WTC11 (cell line): Measurements from ENCODE around the gene ENTREP1. TPM values are rescaled to one million over a fixed set of nuclear protein-coding genes. Genes with fewer than 3 reads are reported as not detected.

ENCODE experiments used
- ATAC-seq: fragments of 200-7000 bp; cut with Tn5 transposase; 2 replicates; pipeline ENCODE4 v1.10.0; 2021; ENCODE audit warnings: mild to moderate bottlenecking, moderate library complexity
- CTCF ChIA-PET: fragments of 300-600 bp; sonication (Branson Sonifier 250); formaldehyde crosslinking; loops from one replicate; lab custom pipeline; 2021; ENCODE audit warnings: antibody characterized with exemption; lab: Charles Lee
- POLR2A ChIA-PET: fragments of 350-600 bp; sonication (Branson Sonifier 250); formaldehyde crosslinking; loops from one replicate; lab custom pipeline; 2021; ENCODE audit warnings: antibody characterized with exemption; lab: Charles Lee
- DNase-seq: peaks from one replicate; pipeline ENCODE4 v3.0.0; 2021; ENCODE audit warnings: low spot score
- H3K27ac Mint-ChIP-seq: 2 replicates; pipeline ENCODE4 v1.8.0; 2021; ENCODE audit warnings: mixed read lengths
- H3K27me3 Mint-ChIP-seq: 2 replicates; pipeline ENCODE4 v1.8.0; 2021; ENCODE audit warnings: low read depth, mild to moderate bottlenecking, moderate library complexity, mixed read lengths
- H3K36me3 Mint-ChIP-seq: 2 replicates; pipeline ENCODE4 v1.8.0; 2021; ENCODE audit warnings: mixed read lengths
- H3K4me1 Mint-ChIP-seq: 2 replicates; pipeline ENCODE4 v1.8.0; 2022; ENCODE audit warnings: mixed read lengths
- H3K4me3 Mint-ChIP-seq: 2 replicates; pipeline ENCODE4 v1.8.0; 2021; ENCODE audit warnings: mild to moderate bottlenecking, moderate library complexity, mixed read lengths
- H3K9me3 Mint-ChIP-seq: 2 replicates; pipeline ENCODE4 v1.8.0; 2021; ENCODE audit warnings: mixed read lengths
- AR ChIP-seq: fragments of 250-450 bp; sonication (Bioruptor Pico); IDR thresholded peaks from 2 replicates; pipeline ENCODE4 v1.9.0; 2021; ENCODE audit warnings: mild to moderate bottlenecking
- ATF1 ChIP-seq: sonication (generic); formaldehyde crosslinking; IDR thresholded peaks from 2 replicates; pipeline ENCODE4 v1.8.1; 2023; ENCODE audit warnings: mild to moderate bottlenecking, moderate library complexity, missing genetic modification reagents
- CREB1 ChIP-seq: sonication (generic); formaldehyde crosslinking; IDR thresholded peaks from 2 replicates; pipeline ENCODE4 v1.8.0; 2023; ENCODE audit warnings: mild to moderate bottlenecking, missing genetic modification reagents
- EMX1 ChIP-seq: fragments of 250-450 bp; sonication (Bioruptor Pico); IDR thresholded peaks from 2 replicates; pipeline ENCODE4 v1.8.0; 2021; ENCODE audit warnings: mild to moderate bottlenecking
- NFE2L1 ChIP-seq: sonication (generic); formaldehyde crosslinking; IDR thresholded peaks from 2 replicates; pipeline ENCODE4 v1.8.1; 2023; ENCODE audit warnings: missing genetic modification reagents
- NR2C2 ChIP-seq: sonication (generic); formaldehyde crosslinking; IDR thresholded peaks from 2 replicates; pipeline ENCODE4 v1.8.0; 2022; ENCODE audit warnings: mild to moderate bottlenecking, missing genetic modification reagents
- NR3C1 ChIP-seq: sonication (generic); formaldehyde crosslinking; conservative IDR thresholded peaks from 2 replicates; pipeline ENCODE4 v1.8.1; 2023; ENCODE audit warnings: low read depth, mild to moderate bottlenecking, missing genetic modification reagents
- RORB ChIP-seq: fragments of 250-450 bp; sonication (Bioruptor Pico); IDR thresholded peaks from 2 replicates; pipeline ENCODE4 v1.9.0; 2021; ENCODE audit warnings: mild to moderate bottlenecking
- SP1 ChIP-seq: sonication (generic); formaldehyde crosslinking; conservative IDR thresholded peaks from 2 replicates; pipeline ENCODE4 v1.8.1; 2022; ENCODE audit warnings: missing genetic modification reagents
- TEAD4 ChIP-seq: sonication (generic); formaldehyde crosslinking; IDR thresholded peaks from 2 replicates; pipeline ENCODE4 v1.8.0; 2022; ENCODE audit warnings: mild to moderate bottlenecking, missing genetic modification reagents
- ZNF219 ChIP-seq: sonication (generic); formaldehyde crosslinking; IDR thresholded peaks from 2 replicates; pipeline ENCODE4 v1.8.0; 2023; ENCODE audit warnings: missing genetic modification reagents, mild to moderate bottlenecking, borderline replicate concordance
- ZNF232 ChIP-seq: sonication (generic); formaldehyde crosslinking; IDR thresholded peaks from 2 replicates; pipeline ENCODE4 v1.8.0; 2022; ENCODE audit warnings: mild to moderate bottlenecking, missing genetic modification reagents
- ZNF263 ChIP-seq: sonication (generic); formaldehyde crosslinking; IDR thresholded peaks from 2 replicates; pipeline ENCODE4 v1.8.1; 2022; ENCODE audit warnings: low read depth, mild to moderate bottlenecking, moderate library complexity, missing genetic modification reagents
- ZNF416 ChIP-seq: fragments of 250-450 bp; sonication (Bioruptor Pico); IDR thresholded peaks from 2 replicates; pipeline ENCODE4 v1.9.0; 2021; ENCODE audit warnings: mild to moderate bottlenecking, inconsistent platforms
- ZNF423 ChIP-seq: fragments of 250-450 bp; sonication (Bioruptor Pico); IDR thresholded peaks from 2 replicates; pipeline ENCODE4 v2.1.2; 2022; ENCODE audit warnings: mild to moderate bottlenecking, moderate library complexity
- ZNF512 ChIP-seq: sonication (generic); formaldehyde crosslinking; IDR thresholded peaks from 2 replicates; pipeline ENCODE4 v1.8.1; 2022; ENCODE audit warnings: missing genetic modification reagents, borderline replicate concordance
- ZNF532 ChIP-seq: fragments of 250-450 bp; sonication (Bioruptor Pico); IDR thresholded peaks from 2 replicates; pipeline ENCODE4 v1.9.0; 2021; ENCODE audit warnings: mild to moderate bottlenecking, borderline replicate concordance
- total RNA-seq: library from RNA; stranded (reverse); gene quantifications from 3 replicates; pipeline ENCODE4 v1.2.3, GENCODE V29; 2021
- TF ChIP-seq, protein P1 (sequence below): sonication (generic); formaldehyde crosslinking; IDR thresholded peaks from 2 replicates; pipeline ENCODE4 v1.8.1; 2022; ENCODE audit warnings: mild to moderate bottlenecking, missing genetic modification reagents, moderate library complexity, borderline replicate concordance
- TF ChIP-seq, protein P2 (sequence below): sonication (generic); formaldehyde crosslinking; IDR thresholded peaks from 2 replicates; pipeline ENCODE4 v1.8.1; 2022; ENCODE audit warnings: mild to moderate bottlenecking, moderate library complexity, missing genetic modification reagents
- TF ChIP-seq, protein P3 (sequence below): sonication (generic); formaldehyde crosslinking; IDR thresholded peaks from 2 replicates; pipeline ENCODE4 v1.8.1; 2023; ENCODE audit warnings: mild to moderate bottlenecking, missing genetic modification reagents, moderate library complexity
- TF ChIP-seq, protein P4 (sequence below): fragments of 250-450 bp; sonication (Bioruptor Pico); IDR thresholded peaks from 2 replicates; pipeline ENCODE4 v2.1.2; 2022; ENCODE audit warnings: mild to moderate bottlenecking, moderate library complexity
- TF ChIP-seq, protein P5 (sequence below): sonication (generic); formaldehyde crosslinking; IDR thresholded peaks from 2 replicates; pipeline ENCODE4 v1.8.0; 2023; ENCODE audit warnings: missing genetic modification reagents

Gene ENTREP1
- total RNA-seq, 1 experiment from 2014 or later = 22.4 TPM

DNA sequence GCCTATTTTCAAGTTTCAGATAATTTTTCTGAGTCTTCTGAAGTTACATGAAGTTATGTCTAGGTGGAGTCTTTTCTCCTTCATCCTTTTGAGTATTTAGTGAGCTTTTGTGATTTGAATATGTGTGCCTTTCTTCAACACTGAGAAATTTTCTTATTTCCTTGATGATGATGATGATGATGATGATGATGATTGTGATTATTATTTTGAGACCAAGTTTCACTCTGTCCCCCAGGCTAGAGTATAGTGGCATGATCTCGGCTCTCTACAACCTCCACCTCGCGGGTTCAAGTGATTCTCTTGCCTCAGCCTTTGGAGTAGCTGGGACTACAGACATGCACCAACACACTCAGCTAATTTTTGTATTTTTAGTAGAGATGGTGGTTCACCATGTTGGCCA, 26.2 kb downstream of the ENTREP1 start (continued):
- TF ChIP-seq, protein P1, sequence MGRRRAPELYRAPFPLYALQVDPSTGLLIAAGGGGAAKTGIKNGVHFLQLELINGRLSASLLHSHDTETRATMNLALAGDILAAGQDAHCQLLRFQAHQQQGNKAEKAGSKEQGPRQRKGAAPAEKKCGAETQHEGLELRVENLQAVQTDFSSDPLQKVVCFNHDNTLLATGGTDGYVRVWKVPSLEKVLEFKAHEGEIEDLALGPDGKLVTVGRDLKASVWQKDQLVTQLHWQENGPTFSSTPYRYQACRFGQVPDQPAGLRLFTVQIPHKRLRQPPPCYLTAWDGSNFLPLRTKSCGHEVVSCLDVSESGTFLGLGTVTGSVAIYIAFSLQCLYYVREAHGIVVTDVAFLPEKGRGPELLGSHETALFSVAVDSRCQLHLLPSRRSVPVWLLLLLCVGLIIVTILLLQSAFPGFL (CRISPR knock-in tag) = no peak
- no peak for TF ChIP-seq ZNF219

DNA sequence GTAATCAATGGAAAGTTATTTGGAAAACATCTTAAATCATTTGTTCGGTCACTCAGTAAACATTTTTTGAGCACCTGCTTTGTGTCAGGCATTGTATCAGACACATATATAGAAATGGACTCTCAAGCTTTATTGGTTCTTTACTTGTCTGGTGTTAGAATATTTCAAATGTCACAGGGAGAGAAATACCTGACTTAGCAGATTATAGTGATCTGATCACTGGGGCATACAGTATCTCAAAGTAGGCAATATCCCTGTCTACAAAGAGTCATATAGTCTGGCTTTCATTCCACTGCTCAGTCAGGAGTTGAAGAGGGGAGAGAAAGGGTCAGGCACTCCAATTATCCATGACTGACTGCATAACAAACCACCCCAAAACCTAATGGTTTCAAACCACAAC, 30.2 kb downstream of the ENTREP1 start:
- DNase-seq (no peak), ATAC-seq (no peak)
- Mint-ChIP-seq H3K36me3 (peaks cover 6% of the 10 kb centered on the region), H3K9me3 (peaks cover 3% of the 10 kb centered on the region), H3K4me3 (no peak overlapping the region), H3K4me1 (no peaks in the 10 kb centered on the region), H3K27ac (no peak overlapping the region), H3K27me3 (no peaks in the 10 kb centered on the region)
- POLR2A ChIA-PET = no interaction called here
- TF ChIP-seq, protein P2, sequence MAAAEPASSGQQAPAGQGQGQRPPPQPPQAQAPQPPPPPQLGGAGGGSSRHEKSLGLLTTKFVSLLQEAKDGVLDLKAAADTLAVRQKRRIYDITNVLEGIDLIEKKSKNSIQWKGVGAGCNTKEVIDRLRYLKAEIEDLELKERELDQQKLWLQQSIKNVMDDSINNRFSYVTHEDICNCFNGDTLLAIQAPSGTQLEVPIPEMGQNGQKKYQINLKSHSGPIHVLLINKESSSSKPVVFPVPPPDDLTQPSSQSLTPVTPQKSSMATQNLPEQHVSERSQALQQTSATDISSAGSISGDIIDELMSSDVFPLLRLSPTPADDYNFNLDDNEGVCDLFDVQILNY (CRISPR knock-in tag) = no peak
- no peak for TF ChIP-seq AR (CRISPR knock-in tag)
- TF ChIP-seq, protein P3, sequence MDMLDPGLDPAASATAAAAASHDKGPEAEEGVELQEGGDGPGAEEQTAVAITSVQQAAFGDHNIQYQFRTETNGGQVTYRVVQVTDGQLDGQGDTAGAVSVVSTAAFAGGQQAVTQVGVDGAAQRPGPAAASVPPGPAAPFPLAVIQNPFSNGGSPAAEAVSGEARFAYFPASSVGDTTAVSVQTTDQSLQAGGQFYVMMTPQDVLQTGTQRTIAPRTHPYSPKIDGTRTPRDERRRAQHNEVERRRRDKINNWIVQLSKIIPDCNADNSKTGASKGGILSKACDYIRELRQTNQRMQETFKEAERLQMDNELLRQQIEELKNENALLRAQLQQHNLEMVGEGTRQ (CRISPR knock-in tag) = no peak
- no peak for TF ChIP-seq ZNF512 (CRISPR knock-in tag)
- TF ChIP-seq, protein P4, sequence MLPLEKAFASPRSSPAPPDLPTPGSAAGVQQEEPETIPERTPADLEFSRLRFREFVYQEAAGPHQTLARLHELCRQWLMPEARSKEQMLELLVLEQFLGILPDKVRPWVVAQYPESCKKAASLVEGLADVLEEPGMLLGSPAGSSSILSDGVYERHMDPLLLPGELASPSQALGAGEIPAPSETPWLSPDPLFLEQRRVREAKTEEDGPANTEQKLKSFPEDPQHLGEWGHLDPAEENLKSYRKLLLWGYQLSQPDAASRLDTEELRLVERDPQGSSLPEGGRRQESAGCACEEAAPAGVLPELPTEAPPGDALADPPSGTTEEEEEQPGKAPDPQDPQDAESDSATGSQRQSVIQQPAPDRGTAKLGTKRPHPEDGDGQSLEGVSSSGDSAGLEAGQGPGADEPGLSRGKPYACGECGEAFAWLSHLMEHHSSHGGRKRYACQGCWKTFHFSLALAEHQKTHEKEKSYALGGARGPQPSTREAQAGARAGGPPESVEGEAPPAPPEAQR (CRISPR knock-in tag) = no peak
- no peak for TF ChIP-seq ZNF416 (CRISPR knock-in tag)
- TF ChIP-seq TEAD4 (CRISPR knock-in tag) = no peak
- no peak for TF ChIP-seq ATF1 (CRISPR knock-in tag)
- no peak for TF ChIP-seq CREB1
- no peak for TF ChIP-seq ZNF232 (CRISPR knock-in tag)
- TF ChIP-seq, protein P5, sequence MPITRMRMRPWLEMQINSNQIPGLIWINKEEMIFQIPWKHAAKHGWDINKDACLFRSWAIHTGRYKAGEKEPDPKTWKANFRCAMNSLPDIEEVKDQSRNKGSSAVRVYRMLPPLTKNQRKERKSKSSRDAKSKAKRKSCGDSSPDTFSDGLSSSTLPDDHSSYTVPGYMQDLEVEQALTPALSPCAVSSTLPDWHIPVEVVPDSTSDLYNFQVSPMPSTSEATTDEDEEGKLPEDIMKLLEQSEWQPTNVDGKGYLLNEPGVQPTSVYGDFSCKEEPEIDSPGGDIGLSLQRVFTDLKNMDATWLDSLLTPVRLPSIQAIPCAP = no peak
- no peak for TF ChIP-seq EMX1 (CRISPR knock-in tag)
- no peak for TF ChIP-seq ZNF423
- TF ChIP-seq ZNF263 (CRISPR knock-in tag) = no peak
- no peak for TF ChIP-seq NR3C1
- no peak for TF ChIP-seq ZNF532 (CRISPR knock-in tag)
- no peak for TF ChIP-seq SP1 (CRISPR knock-in tag)
- TF ChIP-seq RORB = no peak
- TF ChIP-seq NFE2L1 = no peak
- no peak for TF ChIP-seq NR2C2
- CTCF ChIA-PET = no interaction called here
